ENCODE data around the gene CDK6. TPM values are rescaled to one million over a fixed set of nuclear protein-coding genes. Genes with fewer than 3 reads are reported as not detected.

Gene CDK6
- total RNA-seq, 4 donors from 2014 or later: 58.1 to 79.1 (median 68.3) TPM

- TF ChIP-seq EP300 (IDR thresholded peaks at IDR 0.05): no peak
- TF ChIP-seq POLR2AphosphoS5 (IDR thresholded peaks at IDR 0.05): no peak
- TF ChIP-seq POLR2A (IDR thresholded peaks at IDR 0.05): no peak
- no peak for TF ChIP-seq CTCF (IDR thresholded peaks at IDR 0.05)
- WGBS: 91% methylated on average over 2 of the region's 2 CpGs
- no peak overlapping the region for H3K4me3 ChIP-seq
- no peaks in the 10 kb centered on the region for H3K27me3 ChIP-seq
- DNase-seq (ENCODE audit: low spot score in 2 of 2): no peak
- H3K9me3 ChIP-seq: no peaks in the 10 kb centered on the region
- H3K27ac ChIP-seq: no peak overlapping the region
- no peaks in the 10 kb centered on the region for H3K4me1 ChIP-seq
- no peaks in the 10 kb centered on the region for H3K36me3 ChIP-seq
Measured at GRCh38 chr7:92848441-92848840, 12.1 kb upstream of the CDK6 start.

GRCh38 chr7:92847305-92847704 is 10.9 kb upstream of the CDK6 start:
- TF ChIP-seq POLR2A (IDR thresholded peaks at IDR 0.05): no peak
- no peak for TF ChIP-seq EP300 (IDR thresholded peaks at IDR 0.05)
- no peaks in the 10 kb centered on the region for H3K4me1 ChIP-seq
- no peaks in the 10 kb centered on the region for H3K36me3 ChIP-seq
- no peaks in the 10 kb centered on the region for H3K9me3 ChIP-seq
- no peak overlapping the region for H3K27ac ChIP-seq
- WGBS: 91% methylated on average over 2 of the region's 2 CpGs
- DNase-seq (ENCODE audit: low spot score in 2 of 2): no peak
- H3K4me3 ChIP-seq: no peak overlapping the region
- H3K27me3 ChIP-seq: no peaks in the 10 kb centered on the region

- H3K36me3 ChIP-seq: no peaks in the 10 kb centered on the region
- 95% methylated on average over 2 of the region's 2 CpGs for WGBS
Measured at GRCh38 chr7:92845736-92846135, 9.4 kb upstream of the CDK6 start.

GRCh38 chr7:92843781-92844180 is 7.4 kb upstream of the CDK6 start:
- Histone ChIP-seq H3K27me3 (no peaks in the 10 kb centered on the region), H3K4me3 (no peak overlapping the region), H3K36me3 (no peaks in the 10 kb centered on the region), H3K27ac (no peak overlapping the region), H3K9me3 (no peaks in the 10 kb centered on the region), H3K4me1 (no peaks in the 10 kb centered on the region)
- no peak for DNase-seq (ENCODE audit: low spot score in 2 of 2)
- TF ChIP-seq POLR2A (IDR thresholded peaks at IDR 0.05) (no peak), POLR2AphosphoS5 (IDR thresholded peaks at IDR 0.05) (no peak), CTCF (IDR thresholded peaks at IDR 0.05) (no peak), EP300 (IDR thresholded peaks at IDR 0.05) (no peak)
- 88% methylated on average over 4 of the region's 4 CpGs for WGBS

More at GRCh38 chr7:92845736-92846135, 9.4 kb upstream of the CDK6 start:
- no peaks in the 10 kb centered on the region for H3K27me3 ChIP-seq
- no peak overlapping the region for H3K4me3 ChIP-seq
- DNase-seq (ENCODE audit: low spot score in 2 of 2): no peak
- TF ChIP-seq CTCF (IDR thresholded peaks at IDR 0.05): no peak
- no peaks in the 10 kb centered on the region for H3K4me1 ChIP-seq
- H3K9me3 ChIP-seq: no peaks in the 10 kb centered on the region
- H3K27ac ChIP-seq: no peak overlapping the region

DNA sequence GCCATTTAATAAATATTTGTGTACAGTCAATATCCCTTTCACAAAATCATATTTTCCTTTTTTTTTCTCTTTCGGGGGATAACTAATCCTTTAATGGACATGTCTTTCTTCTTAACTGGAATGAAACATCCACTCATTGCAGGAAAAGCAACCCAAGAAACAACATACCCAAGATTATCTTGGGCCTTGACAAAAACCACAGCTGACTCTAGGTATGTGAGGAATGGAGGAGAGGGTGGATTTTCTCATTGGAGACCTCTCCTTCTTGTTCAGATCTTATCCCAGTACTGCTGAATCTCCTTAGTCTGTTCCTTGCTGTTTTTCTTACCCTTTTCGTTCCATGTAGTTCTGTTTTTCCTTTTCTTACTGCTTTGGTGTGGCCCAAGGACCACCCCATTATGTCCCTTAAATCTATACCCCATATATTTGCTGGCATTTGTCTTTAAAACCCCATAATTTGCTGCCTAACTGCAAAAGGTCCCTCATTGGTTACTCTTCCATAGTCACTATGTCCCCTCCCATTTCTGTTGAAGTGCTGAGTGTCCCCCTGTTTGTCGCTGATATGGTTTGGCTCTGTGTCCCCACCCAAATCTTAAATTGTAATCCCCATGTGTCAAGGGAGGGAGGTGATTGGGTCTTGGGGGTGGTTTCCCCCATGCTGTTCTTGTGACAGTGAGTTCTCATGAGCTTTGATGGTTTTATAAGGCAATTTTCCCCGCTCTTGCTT is 6.8 kb upstream of the CDK6 start:
- no peak overlapping the region for H3K27ac ChIP-seq
- H3K36me3 ChIP-seq: no peaks in the 10 kb centered on the region
- H3K4me3 ChIP-seq: no peak overlapping the region
- DNase-seq (ENCODE audit: low spot score in 2 of 2): no peak
- no peak for TF ChIP-seq EP300 (IDR thresholded peaks at IDR 0.05)
- TF ChIP-seq POLR2A (IDR thresholded peaks at IDR 0.05): no peak
- TF ChIP-seq CTCF (IDR thresholded peaks at IDR 0.05): no peak
- no peak for TF ChIP-seq POLR2AphosphoS5 (IDR thresholded peaks at IDR 0.05)
- no peaks in the 10 kb centered on the region for H3K4me1 ChIP-seq
- 95% methylated on average over 4 of the region's 4 CpGs for WGBS
- H3K27me3 ChIP-seq: no peaks in the 10 kb centered on the region
- no peaks in the 10 kb centered on the region for H3K9me3 ChIP-seq

- Histone ChIP-seq H3K27ac (no peak overlapping the region), H3K4me1 (peaks cover 6% of the 10 kb centered on the region), H3K27me3 (no peaks in the 10 kb centered on the region), H3K36me3 (no peaks in the 10 kb centered on the region), H3K4me3 (no peak overlapping the region), H3K9me3 (no peaks in the 10 kb centered on the region)
- no peak for DNase-seq (ENCODE audit: low spot score in 2 of 2)
- 95% methylated on average over 3 of the region's 3 CpGs for WGBS
- TF ChIP-seq POLR2AphosphoS5 (IDR thresholded peaks at IDR 0.05): no peak
- no peak for TF ChIP-seq EP300 (IDR thresholded peaks at IDR 0.05)
- TF ChIP-seq CTCF (IDR thresholded peaks at IDR 0.05): no peak
- TF ChIP-seq POLR2A (IDR thresholded peaks at IDR 0.05): no peak
Measured at GRCh38 chr7:92841192-92841591, 4.8 kb upstream of the CDK6 start.
